ENCODE results near the gene TEX26.
"Not testable (repeated sequence)": the region's sequence is repeated elsewhere in the genome, so short reads cannot be mapped to it uniquely, and the experiment has no call there.

TEX26 gene

GRCh38 chr13:30918662-30919405 lies 13.6 kb upstream of the TEX26 start:
- no peak for DNase-seq (ENCODE audit: low read depth)
- no peak for TF ChIP-seq CTCF (IDR thresholded peaks at IDR 0.05; ENCODE audit: control insufficient read depth, extremely low read depth, insufficient read depth)
- no peak overlapping the region for H3K4me3 ChIP-seq (ENCODE audit: low read depth, low read length)

GRCh38 chr13:30920162-30920909 lies 12.1 kb upstream of the TEX26 start:
- DNase-seq (ENCODE audit: low read depth): no peak
- no peak for TF ChIP-seq CTCF (IDR thresholded peaks at IDR 0.05; ENCODE audit: control insufficient read depth, extremely low read depth, insufficient read depth)

GRCh38 chr13:30923418-30923817 lies 9.0 kb upstream of the TEX26 start:
- DNase-seq (ENCODE audit: low read depth): no peak
- H3K4me3 ChIP-seq (ENCODE audit: low read depth, low read length): no peak overlapping the region
- TF ChIP-seq CTCF (IDR thresholded peaks at IDR 0.05; ENCODE audit: control insufficient read depth, extremely low read depth, insufficient read depth): no peak

More at GRCh38 chr13:30920162-30920909, 12.1 kb upstream of the TEX26 start:
- no peak overlapping the region for H3K4me3 ChIP-seq (ENCODE audit: low read depth, low read length)

- no peak overlapping the region for H3K4me3 ChIP-seq (ENCODE audit: low read depth, low read length)
- no peak for TF ChIP-seq CTCF (IDR thresholded peaks at IDR 0.05; ENCODE audit: control insufficient read depth, extremely low read depth, insufficient read depth)
- peak; percentile 4 for DNase-seq (ENCODE audit: low read depth)
Observed at GRCh38 chr13:30924721-30925120, 7.7 kb upstream of the TEX26 start.

- DNase-seq (ENCODE audit: low read depth): peak; percentile 2
- no peak overlapping the region for H3K4me3 ChIP-seq (ENCODE audit: low read depth, low read length)
- no peak for TF ChIP-seq CTCF (IDR thresholded peaks at IDR 0.05; ENCODE audit: control insufficient read depth, extremely low read depth, insufficient read depth)
Observed at GRCh38 chr13:30925429-30925828, 7.0 kb upstream of the TEX26 start.

GRCh38 chr13:30926781-30927180 lies 5.7 kb upstream of the TEX26 start:
- DNase-seq (ENCODE audit: low read depth): no peak
- TF ChIP-seq CTCF (IDR thresholded peaks at IDR 0.05; ENCODE audit: control insufficient read depth, extremely low read depth, insufficient read depth): no peak
- no peak overlapping the region for H3K4me3 ChIP-seq (ENCODE audit: low read depth, low read length)

- H3K4me3 ChIP-seq (ENCODE audit: low read depth, low read length); DNase-seq (ENCODE audit: low read depth): not testable (repeated sequence)
Observed at GRCh38 chr13:30927188-30927587, 5.3 kb upstream of the TEX26 start.

All from LNCaP clone FGC (cell line).